HG02981 (cell line): Measurements from ENCODE around the gene PCYT2.

ENCODE experiments used
- ATAC-seq: cut with Tn5 transposase; IDR thresholded peaks from one replicate; pipeline ENCODE4 v1.9.1; 2021; ENCODE audit warnings: mild to moderate bottlenecking, moderate library complexity; ENCODE audit not compliant: unreplicated experiment

Gene PCYT2

DNA sequence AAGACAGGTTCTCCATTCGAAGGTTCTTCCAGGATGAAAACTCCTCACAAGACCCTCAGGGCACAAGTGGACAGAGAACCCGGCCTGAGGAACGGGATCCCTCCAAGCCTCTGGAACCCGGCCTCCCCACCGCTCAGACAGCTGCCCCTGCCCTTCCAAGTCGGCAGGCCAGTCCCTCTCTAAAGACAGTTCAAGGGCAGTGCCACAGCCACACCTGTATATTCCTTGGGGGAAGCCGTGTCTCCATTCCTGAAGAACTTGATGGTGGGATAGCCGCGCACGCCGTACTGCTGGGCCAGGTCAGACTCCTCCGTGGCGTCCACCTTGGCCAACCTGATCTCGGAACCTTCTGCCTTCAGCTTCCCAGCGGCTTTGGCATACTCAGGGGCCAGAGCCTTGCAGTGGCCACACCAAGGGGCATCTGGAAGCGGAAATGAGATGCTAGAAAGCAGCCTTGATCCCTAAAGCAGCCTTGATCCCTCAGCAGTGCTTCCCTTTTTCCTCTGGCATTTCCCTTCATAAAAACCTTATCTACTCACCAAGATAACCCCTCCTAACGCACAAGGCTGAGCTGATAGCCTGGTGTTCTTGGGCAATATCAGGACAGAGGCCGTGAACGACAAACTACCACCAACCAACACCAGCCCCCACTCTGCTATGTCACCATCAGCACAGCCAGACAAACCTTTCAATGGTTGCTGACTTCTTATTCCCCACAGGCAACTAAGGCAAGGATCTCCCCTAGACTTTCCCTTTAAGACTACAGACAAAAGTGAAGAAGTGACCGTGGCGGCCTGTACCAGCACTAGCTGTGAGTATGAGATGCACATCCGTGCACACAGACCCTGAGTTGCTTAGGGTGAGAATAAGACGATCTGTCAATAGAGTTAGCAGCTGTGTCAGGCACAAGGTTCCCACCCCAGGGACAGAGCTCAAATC, 52.0 kb downstream of the PCYT2 start:
- ATAC-seq, result no peak

DNA sequence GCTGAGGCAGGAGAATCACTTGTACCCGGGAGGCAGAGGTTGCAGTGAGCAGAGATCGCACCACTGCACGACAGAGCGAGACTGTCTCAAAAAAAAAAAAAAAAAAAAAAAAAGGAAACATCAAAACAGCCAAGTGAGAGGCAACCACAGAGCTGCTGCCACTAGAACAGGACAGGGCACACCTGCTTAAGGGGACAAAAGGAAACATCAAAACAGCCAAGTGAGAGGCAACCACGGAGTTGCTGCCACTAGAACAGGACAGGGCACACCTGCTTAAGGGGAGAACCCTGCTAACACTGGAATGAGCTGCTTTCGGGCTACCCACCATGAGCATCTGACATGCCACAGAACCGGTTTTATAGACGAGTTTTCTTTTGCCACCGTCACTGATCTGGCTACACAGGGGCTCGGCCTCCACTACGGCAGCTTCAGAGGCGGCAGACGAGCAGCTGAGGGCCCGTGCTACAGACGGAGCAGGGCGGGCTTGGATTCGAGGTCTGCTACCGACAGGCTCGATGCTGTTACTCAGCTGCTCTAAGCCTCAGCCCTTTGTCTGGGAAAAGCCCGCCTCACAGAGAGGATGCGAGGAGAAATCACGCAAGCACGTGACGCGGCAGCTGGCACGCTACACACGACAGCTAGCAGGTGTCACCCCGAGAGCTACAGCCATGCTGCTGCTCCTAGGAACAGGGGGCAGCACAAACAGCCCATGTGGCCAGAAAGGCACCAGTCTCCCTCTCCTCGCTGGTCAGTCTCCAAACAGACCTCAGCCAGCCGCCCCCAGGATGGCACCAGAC, 52.8 kb downstream of the PCYT2 start:
- no peak for ATAC-seq

DNA sequence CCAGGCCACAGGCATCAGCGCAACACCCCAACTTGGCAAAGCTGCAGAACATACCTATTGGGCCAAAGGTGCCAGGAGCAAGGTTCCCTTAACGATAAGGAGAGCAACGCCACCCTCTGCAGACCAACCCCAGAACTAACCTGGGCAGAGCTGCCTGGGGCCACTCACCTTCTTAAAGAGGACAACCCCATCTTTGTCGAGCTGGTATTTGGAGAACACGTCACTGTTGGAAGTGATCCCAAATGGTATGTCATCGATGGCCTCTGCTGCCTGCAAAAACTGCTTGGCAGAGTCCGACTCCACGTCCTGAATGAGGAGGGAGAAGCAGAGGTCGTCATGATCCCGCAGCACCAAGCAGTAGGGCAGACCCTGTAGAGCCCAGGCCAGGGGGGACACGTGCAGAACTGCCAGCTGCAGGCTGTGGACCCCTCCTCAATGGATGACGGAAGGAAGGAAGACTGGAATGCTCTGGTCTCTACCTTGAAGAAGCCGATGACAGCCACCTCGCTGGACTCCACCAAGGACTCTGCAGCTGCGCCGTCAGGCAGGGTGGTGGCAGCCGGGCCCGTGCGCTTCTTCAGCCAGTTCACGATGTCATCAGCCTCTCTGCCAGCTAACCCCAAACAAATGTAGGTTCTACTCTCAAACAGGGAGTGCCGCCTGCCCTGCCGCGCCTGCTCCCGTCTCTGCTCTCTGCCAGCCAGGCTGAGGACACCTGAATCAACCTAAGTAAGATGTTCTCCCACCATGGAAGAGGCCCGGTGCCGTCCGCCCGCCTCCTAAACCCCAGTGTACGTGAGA, 56.0 kb downstream of the PCYT2 start:
- no peak for ATAC-seq

DNA sequence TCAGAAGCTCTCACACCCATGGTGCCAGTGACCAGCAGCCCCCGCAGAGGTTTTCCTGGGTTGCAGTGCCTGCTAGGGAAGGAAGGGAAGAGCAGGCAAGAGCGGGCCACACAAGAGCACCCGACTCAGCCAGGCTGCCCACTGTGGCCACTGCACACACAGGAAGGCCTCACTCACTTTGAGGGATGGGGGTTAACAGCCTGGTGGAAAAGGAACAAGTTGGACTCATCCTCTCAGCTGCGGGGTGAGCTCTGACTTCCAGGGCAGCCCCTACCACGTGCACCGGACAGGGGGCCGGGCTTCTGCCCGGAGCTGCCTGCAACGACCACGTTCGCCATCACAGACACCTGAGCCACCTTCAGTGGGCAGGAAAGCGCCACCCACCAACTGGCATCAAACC, 59.0 kb downstream of the PCYT2 start:
- ATAC-seq, result no peak

DNA sequence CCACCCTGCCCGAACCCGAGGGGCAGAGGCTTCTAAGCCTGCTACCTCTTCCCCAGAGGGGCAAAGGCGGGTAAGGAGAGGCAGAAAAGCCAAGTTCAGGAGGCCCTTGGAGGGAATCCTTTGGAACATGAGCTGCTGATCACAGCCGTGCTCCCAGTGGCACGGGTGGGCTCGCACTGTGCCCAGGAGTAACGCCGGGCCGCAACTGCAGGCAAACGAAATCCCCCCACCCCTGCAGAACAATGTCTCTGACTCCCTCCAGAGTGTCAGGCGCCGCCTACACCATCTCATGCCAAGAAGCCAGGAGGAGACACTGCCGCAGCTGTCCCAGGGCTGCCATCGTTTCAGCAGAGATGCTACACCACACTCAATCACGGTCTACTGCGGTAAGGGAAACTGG, 59.8 kb downstream of the PCYT2 start:
- no peak for ATAC-seq
